Calu3 (cell line): ENCODE data around the gene PFN4. TPM values are rescaled to one million over a fixed set of nuclear protein-coding genes. Genes with fewer than 3 reads are reported as not detected.

Experiments used
- BruUV-seq: library from RNA; stranded (reverse); fragments of 400-500 nt; replicated peaks from 2 replicates; lab custom pipeline; 2021; lab: Mats Ljungman, UMichigan
- CTCF ChIA-PET: fragments of 300-600 bp; sonication (Branson Sonifier 250); formaldehyde crosslinking; loops from one replicate; lab custom pipeline; 2022; ENCODE audit warnings: antibody characterized with exemption; lab: Charles Lee
- DNase-seq: peaks from one replicate; pipeline ENCODE4 v3.0.0; 2022
- H3K27ac Mint-ChIP-seq: one replicate; pipeline ENCODE4 v1.8.0; 2022; ENCODE audit warnings: mixed read lengths; ENCODE audit not compliant: unreplicated experiment
- H3K27me3 Mint-ChIP-seq: one replicate; pipeline ENCODE4 v1.8.0; 2022; ENCODE audit warnings: mixed read lengths; ENCODE audit not compliant: unreplicated experiment
- H3K36me3 Mint-ChIP-seq: one replicate; pipeline ENCODE4 v1.8.0; 2022; ENCODE audit warnings: mild to moderate bottlenecking, moderate library complexity, mixed read lengths; ENCODE audit not compliant: insufficient read depth, unreplicated experiment
- H3K4me1 Mint-ChIP-seq: one replicate; pipeline ENCODE4 v1.8.0; 2022; ENCODE audit warnings: mild to moderate bottlenecking, low read depth, mixed read lengths; ENCODE audit not compliant: unreplicated experiment
- H3K4me3 Mint-ChIP-seq: one replicate; pipeline ENCODE4 v1.8.0; 2022; ENCODE audit warnings: mild to moderate bottlenecking, low read depth, moderate library complexity, mixed read lengths; ENCODE audit not compliant: unreplicated experiment
- H3K9me3 Mint-ChIP-seq: one replicate; pipeline ENCODE4 v1.8.0; 2022; ENCODE audit warnings: low read depth, mixed read lengths; ENCODE audit not compliant: unreplicated experiment
- intact Hi-C: fragments of 100-400 bp; cut with micrococcal nuclease; formaldehyde crosslinking; loops from one replicate; pipeline ENCODE4 v1.10.0; 2022; ENCODE audit not compliant: unreplicated experiment
- total RNA-seq: library from RNA; stranded (reverse); gene quantifications from 2 replicates; pipeline ENCODE4 v1.2.3, GENCODE V29; 2022
- TF ChIP-seq, protein P1 (sequence below): fragments of 200-600 bp; IDR thresholded peaks from one replicate; pipeline ENCODE4 v1.8.0; 2022; ENCODE audit warnings: antibody characterized with exemption; ENCODE audit not compliant: unreplicated experiment

Gene PFN4
- total RNA-seq, 1 experiment from 2014 or later = 0.64 TPM

DNA sequence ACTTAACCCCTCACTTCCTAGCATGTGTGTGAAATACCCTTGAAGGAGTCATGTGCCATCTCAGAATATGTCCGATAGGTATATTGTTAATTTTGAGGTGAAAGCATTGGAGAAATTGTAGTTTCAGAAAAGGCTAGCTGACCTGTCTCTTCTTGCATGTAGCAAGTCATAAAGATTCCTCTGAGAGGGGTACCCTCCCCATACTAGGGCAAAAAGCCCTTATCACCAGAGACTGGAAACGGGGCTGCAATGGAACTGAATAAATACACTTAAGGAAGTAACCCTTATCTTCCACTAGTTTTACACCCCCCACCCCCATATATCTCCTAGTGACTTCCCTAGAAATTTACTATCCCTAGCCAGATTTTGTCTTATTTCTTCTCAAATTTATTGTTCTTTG, 45.3 kb downstream of the PFN4 start:
- no peaks in the 10 kb centered on the region for H3K9me3 Mint-ChIP-seq
- H3K27ac Mint-ChIP-seq = peak overlapping the region; percentile 80
- DNase-seq = no peak
- H3K4me3 Mint-ChIP-seq = peak overlapping the region; percentile 79
- CTCF ChIA-PET = no interaction called here
- H3K27me3 Mint-ChIP-seq = no peaks in the 10 kb centered on the region
- peaks cover 50% of the 10 kb centered on the region for H3K36me3 Mint-ChIP-seq
- H3K4me1 Mint-ChIP-seq = peaks cover 15% of the 10 kb centered on the region
- TF ChIP-seq, protein P1, sequence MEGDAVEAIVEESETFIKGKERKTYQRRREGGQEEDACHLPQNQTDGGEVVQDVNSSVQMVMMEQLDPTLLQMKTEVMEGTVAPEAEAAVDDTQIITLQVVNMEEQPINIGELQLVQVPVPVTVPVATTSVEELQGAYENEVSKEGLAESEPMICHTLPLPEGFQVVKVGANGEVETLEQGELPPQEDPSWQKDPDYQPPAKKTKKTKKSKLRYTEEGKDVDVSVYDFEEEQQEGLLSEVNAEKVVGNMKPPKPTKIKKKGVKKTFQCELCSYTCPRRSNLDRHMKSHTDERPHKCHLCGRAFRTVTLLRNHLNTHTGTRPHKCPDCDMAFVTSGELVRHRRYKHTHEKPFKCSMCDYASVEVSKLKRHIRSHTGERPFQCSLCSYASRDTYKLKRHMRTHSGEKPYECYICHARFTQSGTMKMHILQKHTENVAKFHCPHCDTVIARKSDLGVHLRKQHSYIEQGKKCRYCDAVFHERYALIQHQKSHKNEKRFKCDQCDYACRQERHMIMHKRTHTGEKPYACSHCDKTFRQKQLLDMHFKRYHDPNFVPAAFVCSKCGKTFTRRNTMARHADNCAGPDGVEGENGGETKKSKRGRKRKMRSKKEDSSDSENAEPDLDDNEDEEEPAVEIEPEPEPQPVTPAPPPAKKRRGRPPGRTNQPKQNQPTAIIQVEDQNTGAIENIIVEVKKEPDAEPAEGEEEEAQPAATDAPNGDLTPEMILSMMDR = no peak
- intact Hi-C loops = loop anchor here (2.0 to 5.0 kb wide), 3 partner anchors 31 to 151 kb away; partner anchors contain the start of genes ATAD2B and WDCP
- BruUV-seq = no TSS peak

DNA sequence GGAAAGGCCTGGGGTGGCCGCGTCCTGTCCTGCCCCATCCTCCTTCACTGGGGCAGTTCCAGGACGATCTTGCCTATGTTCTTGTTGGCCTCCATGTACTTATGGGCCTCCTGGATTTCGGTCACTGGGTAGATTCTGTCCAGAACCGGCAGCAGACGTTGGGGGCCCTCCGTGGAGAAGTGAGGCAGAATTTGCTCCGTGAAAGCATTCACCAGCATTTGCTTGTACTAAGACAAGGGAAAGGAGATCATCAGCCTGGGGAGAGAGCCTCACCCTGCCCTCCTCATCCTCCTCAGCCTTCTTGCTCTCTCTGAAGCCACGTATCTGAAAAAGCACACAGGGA, 45.6 kb downstream of the PFN4 start:
- DNase-seq = no peak
- Mint-ChIP-seq H3K4me1 (peaks cover 15% of the 10 kb centered on the region), H3K4me3 (peak overlapping the region; percentile 79), H3K27ac (peak overlapping the region; percentile 80), H3K36me3 (peaks cover 47% of the 10 kb centered on the region), H3K27me3 (no peaks in the 10 kb centered on the region), H3K9me3 (no peaks in the 10 kb centered on the region)
- intact Hi-C loops = loop anchor here (2.0 to 5.0 kb wide), 3 partner anchors 31 to 150 kb away; partner anchors contain the start of genes ATAD2B and WDCP
- BruUV-seq = TSS peak; percentile 61
- CTCF ChIA-PET = interaction anchor here (1.1 kb wide), 1 partner anchor 150 kb away, joined by 6 read pairs; the partner anchor contains the start of gene ATAD2B
- TF ChIP-seq, protein P1 = no peak

DNA sequence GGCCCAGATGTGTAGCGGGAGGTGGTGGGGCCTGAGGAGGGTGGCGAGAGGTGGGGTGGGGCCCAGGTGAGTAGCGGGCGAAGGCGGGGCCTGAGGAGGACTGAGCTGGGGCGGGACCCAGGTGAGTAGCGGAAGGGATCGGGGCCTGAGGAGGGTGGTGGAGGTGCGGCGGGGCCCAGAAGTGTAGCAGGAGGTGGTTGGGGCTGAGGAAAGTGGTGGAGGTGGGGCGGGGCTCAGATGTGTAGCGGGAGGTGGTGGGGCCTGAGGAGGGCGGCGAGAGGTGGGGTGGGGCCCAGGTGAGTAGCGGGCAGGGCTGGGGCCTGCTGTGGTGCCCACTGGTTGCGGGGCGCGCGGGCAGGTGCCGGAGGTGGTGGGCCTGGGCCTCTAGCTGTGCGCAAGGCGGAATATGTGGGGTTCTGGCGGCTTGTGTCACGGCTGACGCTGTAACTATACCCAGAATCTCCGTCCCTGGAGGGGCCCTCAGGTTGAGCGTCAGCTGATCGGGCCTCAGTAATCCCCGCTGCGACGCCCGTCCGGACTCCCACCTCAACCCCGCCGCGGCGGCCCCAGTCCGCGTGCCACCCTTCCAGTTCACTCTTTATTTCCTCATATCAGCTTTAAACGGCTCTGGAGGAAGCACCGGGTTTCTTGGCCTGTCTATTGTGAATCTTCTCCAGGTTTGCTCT, 46.1 kb downstream of the PFN4 start:
- H3K36me3 Mint-ChIP-seq = peaks cover 41% of the 10 kb centered on the region
- no TSS peak for BruUV-seq

More for the DNA sequence above, 46.1 kb downstream of the PFN4 start:
- Mint-ChIP-seq H3K4me3 (peak overlapping the region; percentile 79), H3K4me1 (peaks cover 15% of the 10 kb centered on the region), H3K27me3 (no peaks in the 10 kb centered on the region), H3K9me3 (no peaks in the 10 kb centered on the region), H3K27ac (peak overlapping the region; percentile 80)
- intact Hi-C loops = loop anchor here (2.0 to 5.0 kb wide), 3 partner anchors 30 to 150 kb away; partner anchors contain the start of genes ATAD2B and WDCP
- CTCF ChIA-PET = interaction anchor here (0.6 to 1.7 kb wide), 13 partner anchors 8 to 716 kb away, joined by 3 to 8 read pairs (median 5); partner anchors contain the start of genes ATAD2B, CENPO, PTRHD1 and TP53I3
- DNase-seq = no peak
- TF ChIP-seq, protein P1 = no peak
